ENCODE measurements around the gene HECTD4.

- TF ChIP-seq, protein P1, sequence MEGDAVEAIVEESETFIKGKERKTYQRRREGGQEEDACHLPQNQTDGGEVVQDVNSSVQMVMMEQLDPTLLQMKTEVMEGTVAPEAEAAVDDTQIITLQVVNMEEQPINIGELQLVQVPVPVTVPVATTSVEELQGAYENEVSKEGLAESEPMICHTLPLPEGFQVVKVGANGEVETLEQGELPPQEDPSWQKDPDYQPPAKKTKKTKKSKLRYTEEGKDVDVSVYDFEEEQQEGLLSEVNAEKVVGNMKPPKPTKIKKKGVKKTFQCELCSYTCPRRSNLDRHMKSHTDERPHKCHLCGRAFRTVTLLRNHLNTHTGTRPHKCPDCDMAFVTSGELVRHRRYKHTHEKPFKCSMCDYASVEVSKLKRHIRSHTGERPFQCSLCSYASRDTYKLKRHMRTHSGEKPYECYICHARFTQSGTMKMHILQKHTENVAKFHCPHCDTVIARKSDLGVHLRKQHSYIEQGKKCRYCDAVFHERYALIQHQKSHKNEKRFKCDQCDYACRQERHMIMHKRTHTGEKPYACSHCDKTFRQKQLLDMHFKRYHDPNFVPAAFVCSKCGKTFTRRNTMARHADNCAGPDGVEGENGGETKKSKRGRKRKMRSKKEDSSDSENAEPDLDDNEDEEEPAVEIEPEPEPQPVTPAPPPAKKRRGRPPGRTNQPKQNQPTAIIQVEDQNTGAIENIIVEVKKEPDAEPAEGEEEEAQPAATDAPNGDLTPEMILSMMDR (conservative IDR thresholded peaks at IDR 0.05; ENCODE audit: low read depth in 2 of 2) = no peak
- no peak for TF ChIP-seq EZH2 (IDR thresholded peaks at IDR 0.05; ENCODE audit: low read depth, unreplicated experiment)
- no peak for TF ChIP-seq POLR2AphosphoS5 (IDR thresholded peaks at IDR 0.05; ENCODE audit: low read depth)
- TF ChIP-seq CREB1 (CRISPR knock-in tag; IDR thresholded peaks at IDR 0.05; ENCODE audit: low read depth) = no peak
- TF ChIP-seq EZH2phosphoT487 (IDR thresholded peaks at IDR 0.05; ENCODE audit: unreplicated experiment) = no peak
- TF ChIP-seq REST (IDR thresholded peaks at IDR 0.05; ENCODE audit: unreplicated experiment) = no peak
Measured at GRCh38 chr12:112153893-112154219, 228.4 kb downstream of the HECTD4 start.

Measured in GM23338 (cell line).